Adrenal gland (tissue), 12 donors: Measurements from ENCODE around the gene MTERF2. TPM values are rescaled to one million over a fixed set of nuclear protein-coding genes. Genes with fewer than 3 reads are reported as not detected.

Source experiments
- DNase-seq, 7 donors: peaks; one replicate each; pipeline ENCODE4 v3.0.0-alpha.2; 2019 to 2020
- H3K27ac ChIP-seq, 5 donors: fragments of 200-600 bp; sonication (generic) in 4 of 5; 1 replicate in 3 of 5; 2 replicates in 2 of 5; pipeline versions ENCODE4 v1.5.1 to v1.8.0; 2016 to 2020; ENCODE audit warnings: mild to moderate bottlenecking in 1 of 5
- H3K27me3 ChIP-seq: fragments of 200-600 bp; 2 replicates; pipeline ENCODE4 v1.8.0; 2021
- H3K36me3 ChIP-seq, 2 donors: fragments of 200-600 bp; replicated peaks in 1 of 2; 1 replicate in 1 of 2; 2 replicates in 1 of 2; pipeline versions ENCODE4 v1.5.1 to v1.8.0; 2018 to 2022
- H3K4me1 ChIP-seq, 2 donors: fragments of 200-600 bp; replicated peaks in 1 of 2; 1 replicate in 1 of 2; 2 replicates in 1 of 2; pipeline versions ENCODE4 v1.5.1 to v1.8.0; 2018 to 2021
- H3K4me3 ChIP-seq, 4 donors: fragments of 200-600 bp; sonication (generic) in 3 of 4; one replicate each; pipeline ENCODE4 v1.5.1; 2016 to 2018
- H3K9me3 ChIP-seq, 3 donors: fragments of 200-600 bp; sonication (generic) in 1 of 3; replicated peaks in 1 of 3; 1 replicate in 2 of 3; 2 replicates in 1 of 3; pipeline versions ENCODE4 v1.5.1 to v1.8.0; 2016 to 2021
- POLR2A ChIP-seq, 2 donors: fragments of 450-650 bp; IDR thresholded peaks; one replicate each; pipeline ENCODE4 v1.6.1; 2017; ENCODE audit warnings: antibody characterized with exemption in 2 of 2, mild to moderate bottlenecking in 2 of 2, moderate library complexity in 1 of 2
- WGBS, 4 donors: extraction: QIAGEN DNeasy Blood & Tissue Kit in 2 of 4; methylation state at CpG; one replicate each; pipeline versions ENCODE4 v1.1.5 to v1.1.7; 2013 to 2017; 5-methylcytosine and 5-hydroxymethylcytosine counted together
- intact Hi-C, 2 donors: fragments of 100-400 bp; cut with DNase I; formaldehyde crosslinking; loops; one replicate each; pipeline versions ENCODE4 v1.14.1 to v1.15.0; 2022 to 2023
- polyA plus RNA-seq, 3 donors: library from polyadenylated mRNA; stranded (reverse); fragments of 200-250 nt in 2 of 3; fragments of 350-450 nt in 1 of 3; fragmentation: Illumina TruSeq in 1 of 3; extraction: RNeasy Lipid Tissue Mini Kit (QIAGEN cat#74804) in 1 of 3; gene quantifications; one replicate each; pipeline ENCODE4 v1.2.3, GENCODE V29; 2013 to 2014
- total RNA-seq, 9 donors: library from RNA; depleted of rRNA in 4 of 9; stranded (reverse); fragments of >200 nt in 4 of 9; fragments of 120-200 nt in 1 of 9; fragmentation: NEBNext Ultra II Directional in 1 of 9; extraction: Animal tissue kit (Norgen Biotek cat#: 25700) in 1 of 9; gene quantifications; one replicate each; pipeline versions ENCODE4 v1.1.0 to v1.2.4, GENCODE V29; 2013 to 2023
- TF ChIP-seq, protein P1 (sequence below), 6 experiments: fragments of 450-650 bp in 4 of 6; fragments of 200-600 bp in 2 of 6; sonication (generic) in 1 of 6; IDR thresholded peaks; 1 replicate in 5 of 6; 2 replicates in 1 of 6; pipeline versions ENCODE4 v1.5.1 to v1.8.0; 2016 to 2021; ENCODE audit warnings: antibody characterized with exemption in 6 of 6, mild to moderate bottlenecking in 2 of 6, moderate library complexity in 1 of 6
- donor health status: healthy with polysubstance abuse.
- donor health status: Bipolar disorder and iron deficiency.
- donor health status: DM: yes; HTN: yes; CAD: no.
- donor health status: DM: no; HTN: no; CAD: no.
- donor health status: DM: no; HTN: no; CAD: no.
- donor health status: DM: yes; HTN: yes; CAD: no.

MTERF2 gene
- total and polyA plus RNA-seq, 12 donors: 10.2 to 85.0 (median 33.1) TPM

DNA sequence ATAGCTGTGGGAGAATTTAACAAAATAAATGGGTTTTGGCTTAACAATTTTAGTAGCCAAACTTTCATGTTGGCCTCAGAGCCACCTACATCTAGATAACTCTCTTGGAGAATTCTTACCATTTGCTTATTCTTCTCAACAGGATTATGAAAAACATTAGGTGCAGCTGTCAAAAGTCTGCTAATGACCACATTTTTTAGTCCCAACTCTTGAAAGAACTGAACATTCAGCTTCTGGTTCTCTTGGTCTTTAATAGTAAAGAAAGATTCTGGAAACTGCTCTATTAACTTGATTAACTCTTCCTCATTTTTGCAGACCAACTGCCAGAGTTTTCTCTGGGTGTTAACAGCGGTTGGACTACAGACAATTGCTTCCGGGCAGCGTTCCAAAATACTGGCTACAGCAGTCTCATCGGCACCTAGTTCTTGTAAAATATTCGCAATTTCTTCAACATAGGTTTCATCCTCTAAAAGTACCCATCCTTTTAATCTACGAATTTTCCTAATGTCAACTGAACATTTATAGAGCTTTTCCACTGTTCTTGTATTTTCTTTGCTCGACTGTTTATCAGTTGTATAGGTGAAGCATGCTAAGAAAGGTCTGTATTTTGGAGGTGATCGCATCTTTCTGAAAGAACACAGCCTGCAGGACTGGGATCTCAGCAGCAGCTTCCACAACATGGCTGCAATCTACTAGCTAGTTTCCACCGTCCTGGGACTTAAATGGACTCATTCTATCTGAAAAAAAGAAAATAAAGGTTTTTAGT, 8.7 kb downstream of the MTERF2 start:
- no peaks in the 10 kb centered on the region for H3K27me3 ChIP-seq
- whole genome bisulfite sequencing, 4 donors: 50 to 58% (median 54%) methylated on average over 9 of the region's 9 CpGs
- DNase-seq: peak in 6 of 7 donors; percentile 41 to 81 (median 64)
- TF ChIP-seq POLR2A (IDR thresholded peaks at IDR 0.05): no peak
- TF ChIP-seq, protein P1, sequence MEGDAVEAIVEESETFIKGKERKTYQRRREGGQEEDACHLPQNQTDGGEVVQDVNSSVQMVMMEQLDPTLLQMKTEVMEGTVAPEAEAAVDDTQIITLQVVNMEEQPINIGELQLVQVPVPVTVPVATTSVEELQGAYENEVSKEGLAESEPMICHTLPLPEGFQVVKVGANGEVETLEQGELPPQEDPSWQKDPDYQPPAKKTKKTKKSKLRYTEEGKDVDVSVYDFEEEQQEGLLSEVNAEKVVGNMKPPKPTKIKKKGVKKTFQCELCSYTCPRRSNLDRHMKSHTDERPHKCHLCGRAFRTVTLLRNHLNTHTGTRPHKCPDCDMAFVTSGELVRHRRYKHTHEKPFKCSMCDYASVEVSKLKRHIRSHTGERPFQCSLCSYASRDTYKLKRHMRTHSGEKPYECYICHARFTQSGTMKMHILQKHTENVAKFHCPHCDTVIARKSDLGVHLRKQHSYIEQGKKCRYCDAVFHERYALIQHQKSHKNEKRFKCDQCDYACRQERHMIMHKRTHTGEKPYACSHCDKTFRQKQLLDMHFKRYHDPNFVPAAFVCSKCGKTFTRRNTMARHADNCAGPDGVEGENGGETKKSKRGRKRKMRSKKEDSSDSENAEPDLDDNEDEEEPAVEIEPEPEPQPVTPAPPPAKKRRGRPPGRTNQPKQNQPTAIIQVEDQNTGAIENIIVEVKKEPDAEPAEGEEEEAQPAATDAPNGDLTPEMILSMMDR (IDR thresholded peaks at IDR 0.05): no peak
- no peak overlapping the region for H3K27ac ChIP-seq
- H3K9me3 ChIP-seq: no peaks in the 10 kb centered on the region
- H3K4me1 ChIP-seq: peaks cover 6 to 33% of the 10 kb centered on the region in 2 donors
- no peak overlapping the region for H3K4me3 ChIP-seq
- intact Hi-C loops: no loop called here
- H3K36me3 ChIP-seq: no peaks in the 10 kb centered on the region

DNA sequence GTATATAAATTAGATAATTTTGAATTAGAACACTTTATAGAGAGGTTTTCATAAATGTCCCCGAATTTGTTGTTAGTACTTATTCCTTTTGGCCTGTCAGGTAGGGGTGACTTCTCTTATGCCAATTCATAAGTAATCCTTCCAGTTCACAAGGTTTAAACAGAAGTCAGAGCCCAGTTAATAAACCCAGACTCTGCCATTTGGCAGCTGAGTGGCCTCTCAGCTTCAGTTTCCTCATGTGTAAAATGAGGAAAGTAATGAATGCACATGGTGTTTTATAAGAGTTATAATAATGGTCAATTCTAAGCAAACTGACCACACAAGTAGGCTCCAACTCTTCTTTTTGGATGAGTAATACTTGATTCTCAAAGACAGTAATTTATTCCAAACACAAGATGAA, 10.3 kb downstream of the MTERF2 start:
- Histone ChIP-seq H3K27ac (no peak overlapping the region), H3K4me1 (peaks cover 6 to 33% of the 10 kb centered on the region in 2 donors), H3K27me3 (no peaks in the 10 kb centered on the region), H3K36me3 (peaks cover 0 to under 1% of the 10 kb centered on the region in 2 donors), H3K9me3 (no peaks in the 10 kb centered on the region), H3K4me3 (no peak overlapping the region)
- intact Hi-C loops: no loop called here
- TF ChIP-seq, protein P1 (IDR thresholded peaks at IDR 0.05): no peak
- TF ChIP-seq POLR2A (IDR thresholded peaks at IDR 0.05): no peak
- DNase-seq: no peak
- WGBS, 4 donors: 87 to 96% (median 92%) methylated on average over 1 of the region's 1 CpG

DNA sequence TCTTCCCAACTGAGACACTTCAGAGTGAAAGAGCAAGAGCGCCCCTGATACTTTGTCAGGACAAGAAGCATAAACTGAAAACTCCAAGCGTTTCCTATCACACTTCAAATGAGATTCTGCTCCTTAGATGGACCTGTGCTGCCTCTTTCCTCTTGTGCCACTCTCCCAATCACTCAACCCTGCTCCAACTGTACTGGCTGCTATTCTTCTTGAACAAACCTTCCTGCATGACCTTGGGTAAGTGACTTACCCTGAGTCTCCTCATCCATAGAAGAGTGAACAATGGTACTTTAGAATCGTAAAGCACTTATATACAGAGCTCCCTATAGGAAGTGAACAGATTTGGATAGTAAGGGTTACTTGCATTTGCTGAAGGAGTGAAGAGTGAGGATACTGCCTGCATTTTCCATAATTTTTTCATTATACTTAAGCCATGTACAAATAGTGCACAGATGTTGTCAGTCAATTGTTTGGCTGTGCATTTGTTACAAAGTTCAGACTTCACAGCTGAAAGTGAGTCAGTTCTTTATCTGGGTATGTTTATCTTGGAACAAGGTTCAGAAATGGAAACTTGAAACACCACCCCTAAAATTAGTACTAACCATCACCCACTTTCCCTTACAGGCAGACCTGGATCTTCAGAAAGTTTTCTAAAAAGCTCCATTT, 10.8 kb downstream of the MTERF2 start:
- no peak overlapping the region for H3K27ac ChIP-seq

DNA sequence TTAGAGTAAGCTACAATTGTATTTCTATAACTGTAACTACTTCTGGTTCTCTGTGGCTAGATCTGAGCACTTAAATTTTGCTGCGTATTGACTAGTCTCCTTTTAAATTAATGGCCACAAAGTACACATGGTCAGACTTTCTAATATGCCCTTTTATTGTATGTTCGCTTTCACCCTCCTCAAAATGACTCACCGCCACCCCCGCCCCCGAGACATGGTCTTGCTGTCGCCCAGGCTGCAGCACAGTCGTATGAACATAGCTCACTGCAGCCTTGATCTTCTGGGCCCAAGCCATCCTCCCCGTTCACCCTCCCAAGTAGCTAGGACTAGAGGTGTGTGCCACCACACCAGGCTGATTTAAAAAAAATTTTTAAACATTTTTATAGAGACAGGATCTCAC, 11.8 kb downstream of the MTERF2 start:
- no peaks in the 10 kb centered on the region for H3K9me3 ChIP-seq
- TF ChIP-seq POLR2A (IDR thresholded peaks at IDR 0.05): no peak
- TF ChIP-seq, protein P1 (IDR thresholded peaks at IDR 0.05): no peak
- H3K4me1 ChIP-seq: peaks cover 6 to 33% of the 10 kb centered on the region in 2 donors
- 84 to 92% (median 86%) methylated on average over 8 of the region's 8 CpGs for WGBS, 4 donors
- no peak for DNase-seq
- H3K27ac ChIP-seq: no peak overlapping the region
- peaks cover 0 to 15% of the 10 kb centered on the region in 2 donors for H3K36me3 ChIP-seq
- no peak overlapping the region for H3K4me3 ChIP-seq
- intact Hi-C loops: no loop called here
- H3K27me3 ChIP-seq: no peaks in the 10 kb centered on the region

More for the DNA sequence above, 10.8 kb downstream of the MTERF2 start:
- Histone ChIP-seq H3K36me3 (peaks cover 0 to 5% of the 10 kb centered on the region in 2 donors), H3K27me3 (no peaks in the 10 kb centered on the region), H3K9me3 (no peaks in the 10 kb centered on the region), H3K4me1 (peaks cover 6 to 33% of the 10 kb centered on the region in 2 donors), H3K4me3 (no peak overlapping the region)
- TF ChIP-seq POLR2A (IDR thresholded peaks at IDR 0.05): no peak
- TF ChIP-seq, protein P1 (IDR thresholded peaks at IDR 0.05): no peak
- 74 to 91% (median 90%) methylated on average over 3 of the region's 3 CpGs for WGBS, 4 donors
- no peak for DNase-seq
- intact Hi-C loops: no loop called here
